KMS-11 (cell line): ENCODE measurements around the gene SLC4A8.

Source experiments
- H2AFZ ChIP-seq: fragments of 200-600 bp; sonication (generic); 2 replicates; pipeline ENCODE4 v1.6.1; 2016; ENCODE audit warnings: antibody characterized with exemption, mixed run types, low read depth
- H3K27ac ChIP-seq: fragments of 200-600 bp; sonication (generic); 2 replicates; pipeline ENCODE4 v1.6.1; 2016; ENCODE audit warnings: mild to moderate bottlenecking, mixed run types
- H3K27me3 ChIP-seq: fragments of 200-600 bp; sonication (generic); 2 replicates; pipeline ENCODE4 v1.6.1; 2017; ENCODE audit warnings: mild to moderate bottlenecking, low read depth, mixed run types, moderate library complexity; ENCODE audit not compliant: insufficient read depth
- H3K36me3 ChIP-seq: fragments of 200-600 bp; sonication (generic); 2 replicates; pipeline ENCODE4 v1.6.1; 2017; ENCODE audit warnings: mild to moderate bottlenecking, mixed run types; ENCODE audit not compliant: insufficient read depth
- H3K4me1 ChIP-seq: fragments of 200-600 bp; sonication (generic); 2 replicates; pipeline ENCODE4 v1.6.1; 2016; ENCODE audit warnings: mild to moderate bottlenecking, low read depth, mixed run types; ENCODE audit not compliant: poor library complexity, severe bottlenecking
- H3K4me2 ChIP-seq: fragments of 200-600 bp; sonication (generic); 2 replicates; pipeline ENCODE4 v1.7.0; 2016; ENCODE audit warnings: mild to moderate bottlenecking, mixed run types
- H3K4me3 ChIP-seq: fragments of 200-600 bp; sonication (generic); IDR thresholded peaks from 2 replicates; pipeline ENCODE4 v1.6.1; 2017; ENCODE audit warnings: low read depth, low read length, mixed read lengths; ENCODE audit not compliant: insufficient read depth
- H3K79me2 ChIP-seq: fragments of 200-600 bp; sonication (generic); 2 replicates; pipeline ENCODE4 v1.6.1; 2016; ENCODE audit warnings: low read depth, mixed run types; ENCODE audit not compliant: insufficient read depth
- H3K9ac ChIP-seq: fragments of 200-600 bp; sonication (generic); 2 replicates; pipeline ENCODE4 v1.6.1; 2016; ENCODE audit warnings: mild to moderate bottlenecking, mixed run types
- H4K20me1 ChIP-seq: fragments of 200-600 bp; sonication (generic); 2 replicates; pipeline ENCODE4 v1.6.1; 2016; ENCODE audit warnings: mild to moderate bottlenecking, mixed run types; ENCODE audit not compliant: insufficient read depth
- TF ChIP-seq, protein P1 (sequence below): fragments of 200-600 bp; sonication (generic); conservative IDR thresholded peaks from 2 replicates; pipeline ENCODE4 v1.6.1; 2017; ENCODE audit warnings: low read depth, mild to moderate bottlenecking, antibody characterized with exemption, low read length, moderate library complexity, mixed read lengths

The SLC4A8 gene

DNA sequence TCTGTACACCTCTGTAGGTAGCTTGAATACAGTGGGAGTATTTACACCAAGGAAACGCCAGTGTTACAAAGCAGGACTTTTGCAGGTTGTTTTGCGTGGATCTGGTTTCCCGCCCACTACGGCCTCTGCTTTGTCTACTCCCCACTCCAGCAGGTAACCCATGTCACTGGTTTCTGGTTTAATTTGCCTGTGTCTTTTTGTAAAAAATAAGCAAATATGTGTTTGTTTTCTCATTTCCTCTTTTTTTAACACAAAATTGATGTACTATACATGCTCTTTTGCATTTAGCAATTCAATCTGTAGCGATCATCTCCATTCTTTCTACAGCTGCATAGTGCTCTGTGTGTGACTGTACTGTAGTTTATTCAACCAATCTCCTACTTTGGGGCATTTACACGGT lies 123.0 kb downstream of the SLC4A8 start:
- no peaks in the 10 kb centered on the region for H3K79me2 ChIP-seq
- no peak overlapping the region for H3K27ac ChIP-seq
- no peaks in the 10 kb centered on the region for H3K36me3 ChIP-seq
- no peak overlapping the region for H3K4me2 ChIP-seq
- no peaks in the 10 kb centered on the region for H3K4me1 ChIP-seq
- H3K27me3 ChIP-seq, result no peaks in the 10 kb centered on the region
- no peak overlapping the region for H3K4me3 ChIP-seq
- no peaks in the 10 kb centered on the region for H4K20me1 ChIP-seq
- H2AFZ ChIP-seq, result no peak overlapping the region
- TF ChIP-seq, protein P1, sequence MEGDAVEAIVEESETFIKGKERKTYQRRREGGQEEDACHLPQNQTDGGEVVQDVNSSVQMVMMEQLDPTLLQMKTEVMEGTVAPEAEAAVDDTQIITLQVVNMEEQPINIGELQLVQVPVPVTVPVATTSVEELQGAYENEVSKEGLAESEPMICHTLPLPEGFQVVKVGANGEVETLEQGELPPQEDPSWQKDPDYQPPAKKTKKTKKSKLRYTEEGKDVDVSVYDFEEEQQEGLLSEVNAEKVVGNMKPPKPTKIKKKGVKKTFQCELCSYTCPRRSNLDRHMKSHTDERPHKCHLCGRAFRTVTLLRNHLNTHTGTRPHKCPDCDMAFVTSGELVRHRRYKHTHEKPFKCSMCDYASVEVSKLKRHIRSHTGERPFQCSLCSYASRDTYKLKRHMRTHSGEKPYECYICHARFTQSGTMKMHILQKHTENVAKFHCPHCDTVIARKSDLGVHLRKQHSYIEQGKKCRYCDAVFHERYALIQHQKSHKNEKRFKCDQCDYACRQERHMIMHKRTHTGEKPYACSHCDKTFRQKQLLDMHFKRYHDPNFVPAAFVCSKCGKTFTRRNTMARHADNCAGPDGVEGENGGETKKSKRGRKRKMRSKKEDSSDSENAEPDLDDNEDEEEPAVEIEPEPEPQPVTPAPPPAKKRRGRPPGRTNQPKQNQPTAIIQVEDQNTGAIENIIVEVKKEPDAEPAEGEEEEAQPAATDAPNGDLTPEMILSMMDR, result no peak
- no peak overlapping the region for H3K9ac ChIP-seq

DNA sequence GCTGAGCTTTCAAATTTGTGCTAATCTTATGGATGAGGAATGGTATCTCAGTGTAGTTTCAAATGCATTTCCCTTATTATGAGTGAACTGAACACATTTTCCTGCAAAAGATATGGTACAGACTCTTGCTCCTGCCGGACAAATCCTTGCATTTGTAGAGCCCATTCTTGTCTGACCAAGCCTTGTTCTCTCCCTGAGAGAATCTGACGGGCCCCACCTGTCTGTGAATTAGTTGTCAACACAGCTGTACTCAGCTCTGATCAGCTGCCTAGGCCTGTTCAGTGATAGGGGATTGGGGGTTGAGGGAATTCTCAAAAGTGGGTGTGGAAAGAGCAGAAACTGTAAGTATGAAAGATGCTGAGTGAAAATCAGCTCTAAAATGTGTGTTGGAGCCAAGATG lies 123.6 kb downstream of the SLC4A8 start:
- Histone ChIP-seq H3K36me3 (no peaks in the 10 kb centered on the region), H3K4me1 (no peaks in the 10 kb centered on the region), H3K4me3 (no peak overlapping the region), H2AFZ (no peak overlapping the region), H3K27ac (no peak overlapping the region), H3K27me3 (no peaks in the 10 kb centered on the region), H3K9ac (no peak overlapping the region), H3K79me2 (no peaks in the 10 kb centered on the region), H4K20me1 (no peaks in the 10 kb centered on the region), H3K4me2 (no peak overlapping the region)
- TF ChIP-seq, protein P1, result no peak

DNA sequence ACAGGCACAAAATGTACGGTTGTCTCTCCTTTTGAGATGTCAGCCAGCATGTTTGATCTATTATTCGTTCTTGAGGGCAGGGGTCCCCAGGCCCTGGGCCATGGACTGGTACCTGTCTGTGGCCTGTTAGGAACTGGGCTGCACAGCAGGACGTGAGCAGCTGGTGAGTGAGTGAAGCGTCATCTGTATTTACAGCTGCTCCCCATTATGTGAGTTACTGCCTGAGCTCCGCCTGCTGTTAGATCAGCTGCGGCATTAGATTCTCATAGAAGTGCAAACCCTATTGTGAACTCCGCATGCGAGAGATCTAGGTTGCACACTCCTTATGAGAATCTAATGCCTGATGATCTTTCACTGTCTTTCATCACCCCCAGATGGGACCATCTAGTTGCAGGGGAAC lies 125.0 kb downstream of the SLC4A8 start:
- H4K20me1 ChIP-seq, result no peaks in the 10 kb centered on the region
- no peaks in the 10 kb centered on the region for H3K27me3 ChIP-seq

More for the DNA sequence above, 125.0 kb downstream of the SLC4A8 start:
- no peak overlapping the region for H2AFZ ChIP-seq
- H3K4me2 ChIP-seq, result no peak overlapping the region
- TF ChIP-seq, protein P1, result no peak
- H3K4me3 ChIP-seq, result no peak overlapping the region
- no peaks in the 10 kb centered on the region for H3K4me1 ChIP-seq
- H3K9ac ChIP-seq, result no peak overlapping the region
- no peak overlapping the region for H3K27ac ChIP-seq
- no peaks in the 10 kb centered on the region for H3K79me2 ChIP-seq
- H3K36me3 ChIP-seq, result no peaks in the 10 kb centered on the region
